ENCODE data around the gene RABGEF1.

- TF ChIP-seq ESRRA (IDR thresholded peaks at IDR 0.05; ENCODE audit: borderline replicate concordance, low read depth), result no peak
- TF ChIP-seq ZBTB34 (CRISPR knock-in tag; IDR thresholded peaks at IDR 0.05), result no peak
- TF ChIP-seq ATF1 (CRISPR knock-in tag; IDR thresholded peaks at IDR 0.05), result no peak
- TF ChIP-seq ATF1 (tag; IDR thresholded peaks at IDR 0.05), result no peak
- no peak for TF ChIP-seq CTCF (IDR thresholded peaks at IDR 0.05 in 2 of 3, conservative IDR thresholded peaks at IDR 0.05 in 1 of 3; ENCODE audit: insufficient read depth in 2 of 3, low read depth in 1 of 3, low read length in 3 of 3)
Observed at GRCh38 chr7:66729274-66729673, 11.3 kb upstream of the RABGEF1 start.
